Measurements from ENCODE around the gene HNRNPLL.

DNA sequence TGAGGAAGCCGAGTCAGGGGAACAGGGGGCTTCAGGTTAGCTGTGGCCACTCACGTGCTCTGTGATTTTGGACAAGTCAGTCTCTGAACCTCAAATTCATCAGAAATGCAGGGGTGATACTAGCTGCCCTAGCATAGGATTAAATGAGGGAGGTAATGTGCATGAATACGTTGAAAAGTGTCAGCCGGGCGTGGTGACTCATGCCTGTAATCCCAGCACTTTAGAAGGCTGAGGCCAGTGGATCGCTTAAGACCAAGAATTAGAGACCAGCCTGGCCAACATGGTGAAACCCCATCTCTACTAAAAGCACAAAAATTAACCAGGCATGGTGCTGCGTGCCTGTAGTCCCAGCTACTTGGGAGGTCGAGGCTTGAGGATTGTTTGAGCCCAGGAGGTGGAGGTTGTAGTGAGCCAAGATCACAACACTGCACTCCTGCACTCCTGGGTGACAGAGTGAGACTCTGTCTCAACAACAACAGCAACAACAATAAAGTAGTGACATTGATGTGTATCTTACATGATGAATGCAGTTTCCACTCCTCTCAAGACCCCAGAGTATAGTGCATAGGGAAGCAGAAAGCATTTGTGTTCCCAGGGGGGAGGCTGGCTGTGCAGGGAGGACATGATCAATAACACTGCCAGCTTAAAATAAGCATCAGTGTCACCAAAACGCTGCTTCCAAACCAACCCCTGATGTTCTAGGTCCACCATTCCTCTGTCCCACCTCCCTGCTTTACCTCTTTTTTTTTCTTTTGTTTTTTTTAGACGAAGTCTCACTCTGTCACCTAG, 68.8 kb downstream of the HNRNPLL start:
- TF ChIP-seq ZNF155 (tag by site-specific recombination; IDR thresholded peaks at IDR 0.05) = no peak
- TF ChIP-seq, protein P1, sequence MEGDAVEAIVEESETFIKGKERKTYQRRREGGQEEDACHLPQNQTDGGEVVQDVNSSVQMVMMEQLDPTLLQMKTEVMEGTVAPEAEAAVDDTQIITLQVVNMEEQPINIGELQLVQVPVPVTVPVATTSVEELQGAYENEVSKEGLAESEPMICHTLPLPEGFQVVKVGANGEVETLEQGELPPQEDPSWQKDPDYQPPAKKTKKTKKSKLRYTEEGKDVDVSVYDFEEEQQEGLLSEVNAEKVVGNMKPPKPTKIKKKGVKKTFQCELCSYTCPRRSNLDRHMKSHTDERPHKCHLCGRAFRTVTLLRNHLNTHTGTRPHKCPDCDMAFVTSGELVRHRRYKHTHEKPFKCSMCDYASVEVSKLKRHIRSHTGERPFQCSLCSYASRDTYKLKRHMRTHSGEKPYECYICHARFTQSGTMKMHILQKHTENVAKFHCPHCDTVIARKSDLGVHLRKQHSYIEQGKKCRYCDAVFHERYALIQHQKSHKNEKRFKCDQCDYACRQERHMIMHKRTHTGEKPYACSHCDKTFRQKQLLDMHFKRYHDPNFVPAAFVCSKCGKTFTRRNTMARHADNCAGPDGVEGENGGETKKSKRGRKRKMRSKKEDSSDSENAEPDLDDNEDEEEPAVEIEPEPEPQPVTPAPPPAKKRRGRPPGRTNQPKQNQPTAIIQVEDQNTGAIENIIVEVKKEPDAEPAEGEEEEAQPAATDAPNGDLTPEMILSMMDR (tag by site-specific recombination; IDR thresholded peaks at IDR 0.05) = no peak

Measured in HEK293 (cell line).